ENCODE measurements around the gene HCN3.

DNA sequence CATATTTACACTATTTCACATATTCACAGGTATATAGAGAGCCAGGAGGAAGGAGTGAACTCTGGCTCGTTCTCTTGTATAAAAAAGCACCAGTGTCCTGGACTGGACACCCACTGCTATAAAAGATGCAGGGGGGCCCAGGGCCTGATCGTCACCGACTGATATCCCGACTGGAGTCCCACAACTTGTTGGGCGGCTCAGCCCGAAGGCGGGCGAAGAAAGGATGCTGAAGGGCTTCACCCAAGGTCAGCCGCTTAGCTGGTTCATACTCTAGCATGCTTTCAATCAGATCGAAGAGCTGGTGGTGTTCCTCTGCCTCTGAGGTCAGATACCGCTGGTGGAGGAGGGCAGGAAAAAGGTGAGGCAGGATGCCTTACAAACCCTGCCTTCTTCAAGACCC, 14.2 kb upstream of the HCN3 start:
- TF ChIP-seq EZH2 (IDR thresholded peaks at IDR 0.05) (no peak), EZH2phosphoT487 (IDR thresholded peaks at IDR 0.05) (no peak)
- TF ChIP-seq, protein P1, sequence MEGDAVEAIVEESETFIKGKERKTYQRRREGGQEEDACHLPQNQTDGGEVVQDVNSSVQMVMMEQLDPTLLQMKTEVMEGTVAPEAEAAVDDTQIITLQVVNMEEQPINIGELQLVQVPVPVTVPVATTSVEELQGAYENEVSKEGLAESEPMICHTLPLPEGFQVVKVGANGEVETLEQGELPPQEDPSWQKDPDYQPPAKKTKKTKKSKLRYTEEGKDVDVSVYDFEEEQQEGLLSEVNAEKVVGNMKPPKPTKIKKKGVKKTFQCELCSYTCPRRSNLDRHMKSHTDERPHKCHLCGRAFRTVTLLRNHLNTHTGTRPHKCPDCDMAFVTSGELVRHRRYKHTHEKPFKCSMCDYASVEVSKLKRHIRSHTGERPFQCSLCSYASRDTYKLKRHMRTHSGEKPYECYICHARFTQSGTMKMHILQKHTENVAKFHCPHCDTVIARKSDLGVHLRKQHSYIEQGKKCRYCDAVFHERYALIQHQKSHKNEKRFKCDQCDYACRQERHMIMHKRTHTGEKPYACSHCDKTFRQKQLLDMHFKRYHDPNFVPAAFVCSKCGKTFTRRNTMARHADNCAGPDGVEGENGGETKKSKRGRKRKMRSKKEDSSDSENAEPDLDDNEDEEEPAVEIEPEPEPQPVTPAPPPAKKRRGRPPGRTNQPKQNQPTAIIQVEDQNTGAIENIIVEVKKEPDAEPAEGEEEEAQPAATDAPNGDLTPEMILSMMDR (IDR thresholded peaks at IDR 0.05) = no peak
